ENCODE results near the gene ANKRD11.
"Not testable (repeated sequence)": the region's sequence is repeated elsewhere in the genome, so short reads cannot be mapped to it uniquely, and the experiment has no call there.

Gene ANKRD11

GRCh38 chr16:89268585-89268984, 221.8 kb downstream of the ANKRD11 start:
- Histone ChIP-seq H3K4me2 (ENCODE audit: low read depth, low read length, poor library complexity, severe bottlenecking) (no peak overlapping the region), H2AFZ (ENCODE audit: low read depth, low read length, severe bottlenecking) (no peak overlapping the region), H3K79me2 (ENCODE audit: insufficient read depth, low read length) (no peaks in the 10 kb centered on the region), H3K36me3 (ENCODE audit: low read length) (no peaks in the 10 kb centered on the region), H3K9me3 (ENCODE audit: insufficient read depth, low read length) (no peaks in the 10 kb centered on the region), H3K9me2 (replicated peaks; ENCODE audit: insufficient read depth, low read length) (no peaks in the 10 kb centered on the region), H4K20me1 (ENCODE audit: low read depth, low read length) (no peaks in the 10 kb centered on the region), H3K27me3 (ENCODE audit: low read length) (no peaks in the 10 kb centered on the region), H3K4me3 (ENCODE audit: insufficient read depth, low read length, poor library complexity, severe bottlenecking) (no peak overlapping the region), H3F3A (ENCODE audit: insufficient read depth) (no peaks in the 10 kb centered on the region), H3K9ac (ENCODE audit: low read length) (no peak overlapping the region), H3K27ac (ENCODE audit: low read depth, low read length) (no peak overlapping the region)
- TF ChIP-seq CTCF (IDR thresholded peaks at IDR 0.05; ENCODE audit: insufficient read depth, low read length, poor library complexity, severe bottlenecking) (no peak), EZH2phosphoT487 (conservative IDR thresholded peaks at IDR 0.05; ENCODE audit: low read length) (no peak)

GRCh38 chr16:89267746-89268145, 222.6 kb downstream of the ANKRD11 start:
- not testable (repeated sequence) for H2AFZ ChIP-seq (ENCODE audit: low read depth, low read length, severe bottlenecking); H3K9me2 ChIP-seq (replicated peaks; ENCODE audit: insufficient read depth, low read length); H3F3A ChIP-seq (ENCODE audit: insufficient read depth); H4K20me1 ChIP-seq (ENCODE audit: low read depth, low read length); H3K4me2 ChIP-seq (ENCODE audit: low read depth, low read length, poor library complexity, severe bottlenecking); H3K9ac ChIP-seq (ENCODE audit: low read length); H3K27ac ChIP-seq (ENCODE audit: low read depth, low read length); H3K9me3 ChIP-seq (ENCODE audit: insufficient read depth, low read length); H3K27me3 ChIP-seq (ENCODE audit: low read length); H3K4me3 ChIP-seq (ENCODE audit: insufficient read depth, low read length, poor library complexity, severe bottlenecking); H3K79me2 ChIP-seq (ENCODE audit: insufficient read depth, low read length); H3K36me3 ChIP-seq (ENCODE audit: low read length)

GRCh38 chr16:89266521-89267134, 223.7 kb downstream of the ANKRD11 start:
- Histone ChIP-seq H3K9me3 (ENCODE audit: insufficient read depth, low read length) (no peaks in the 10 kb centered on the region), H3F3A (ENCODE audit: insufficient read depth) (0 out of 2 replicates have a peak, but pooled peaks cover under 1% of the 10 kb centered on the region), H3K9ac (ENCODE audit: low read length) (no peak overlapping the region), H3K27me3 (ENCODE audit: low read length) (no peaks in the 10 kb centered on the region), H3K79me2 (ENCODE audit: insufficient read depth, low read length) (no peaks in the 10 kb centered on the region), H3K36me3 (ENCODE audit: low read length) (no peaks in the 10 kb centered on the region), H2AFZ (ENCODE audit: low read depth, low read length, severe bottlenecking) (no peak overlapping the region), H4K20me1 (ENCODE audit: low read depth, low read length) (no peaks in the 10 kb centered on the region), H3K9me2 (replicated peaks; ENCODE audit: insufficient read depth, low read length) (no peaks in the 10 kb centered on the region), H3K4me3 (ENCODE audit: insufficient read depth, low read length, poor library complexity, severe bottlenecking) (no peak overlapping the region), H3K27ac (ENCODE audit: low read depth, low read length) (no peak overlapping the region), H3K4me2 (ENCODE audit: low read depth, low read length, poor library complexity, severe bottlenecking) (no peak overlapping the region)
- no peak for TF ChIP-seq CTCF (IDR thresholded peaks at IDR 0.05; ENCODE audit: insufficient read depth, low read length, poor library complexity, severe bottlenecking)
- TF ChIP-seq EZH2phosphoT487 (conservative IDR thresholded peaks at IDR 0.05; ENCODE audit: low read length) = no peak

- H3K36me3 ChIP-seq (ENCODE audit: low read length) = no peaks in the 10 kb centered on the region
These were observed 224.7 kb downstream of the ANKRD11 start for GRCh38 chr16:89265647-89266046.

More at GRCh38 chr16:89265647-89266046, 224.7 kb downstream of the ANKRD11 start:
- no peaks in the 10 kb centered on the region for H3K9me2 ChIP-seq (replicated peaks; ENCODE audit: insufficient read depth, low read length)
- H3F3A ChIP-seq (ENCODE audit: insufficient read depth) = 0 out of 2 replicates have a peak, but pooled peaks cover 3% of the 10 kb centered on the region
- H4K20me1 ChIP-seq (ENCODE audit: low read depth, low read length) = no peaks in the 10 kb centered on the region
- H3K4me3 ChIP-seq (ENCODE audit: insufficient read depth, low read length, poor library complexity, severe bottlenecking) = no peak overlapping the region
- no peaks in the 10 kb centered on the region for H3K79me2 ChIP-seq (ENCODE audit: insufficient read depth, low read length)
- TF ChIP-seq EZH2phosphoT487 (conservative IDR thresholded peaks at IDR 0.05; ENCODE audit: low read length) = no peak
- TF ChIP-seq CTCF (IDR thresholded peaks at IDR 0.05; ENCODE audit: insufficient read depth, low read length, poor library complexity, severe bottlenecking) = no peak
- H3K4me2 ChIP-seq (ENCODE audit: low read depth, low read length, poor library complexity, severe bottlenecking) = no peak overlapping the region
- no peaks in the 10 kb centered on the region for H3K27me3 ChIP-seq (ENCODE audit: low read length)
- H3K9ac ChIP-seq (ENCODE audit: low read length) = no peak overlapping the region
- no peak overlapping the region for H2AFZ ChIP-seq (ENCODE audit: low read depth, low read length, severe bottlenecking)
- H3K27ac ChIP-seq (ENCODE audit: low read depth, low read length) = no peak overlapping the region
- H3K9me3 ChIP-seq (ENCODE audit: insufficient read depth, low read length) = no peaks in the 10 kb centered on the region

All from SU-DHL-6 (cell line).